Right atrium auricular region (tissue), 2 donors: Measurements from ENCODE around the gene CMKLR1. TPM values are rescaled to one million over a fixed set of nuclear protein-coding genes. Genes with fewer than 3 reads are reported as not detected.

Experiments used
- DNase-seq: peaks from one replicate; pipeline ENCODE4 v3.0.0-alpha.2; 2019; ENCODE audit warnings: low spot score
- H3K27ac ChIP-seq, 2 donors: fragments of 200-600 bp; sonication (generic); 1 replicate in 1 of 2; 2 replicates in 1 of 2; pipeline ENCODE4 v1.5.1; 2016 to 2019
- H3K27me3 ChIP-seq, 2 donors: fragments of 200-600 bp; sonication (generic); one replicate each; pipeline versions ENCODE4 v1.5.1 to v1.6.0; 2017 to 2019
- H3K36me3 ChIP-seq: fragments of 200-600 bp; sonication (generic); one replicate; pipeline ENCODE4 v1.5.1; 2016
- H3K4me1 ChIP-seq, 2 donors: fragments of 200-600 bp; sonication (generic); one replicate each; pipeline versions ENCODE4 v1.5.1 to v1.6.0; 2017 to 2019
- H3K4me3 ChIP-seq, 2 donors: fragments of 200-600 bp; sonication (generic); 1 replicate in 1 of 2; 2 replicates in 1 of 2; pipeline ENCODE4 v1.5.1; 2017 to 2019; ENCODE audit warnings: mild to moderate bottlenecking in 1 of 2, moderate library complexity in 1 of 2
- H3K9me3 ChIP-seq, 2 donors: fragments of 200-600 bp; sonication (generic); one replicate each; pipeline ENCODE4 v1.5.1; 2019
- CTCF ChIP-seq, 2 donors: fragments of 200-600 bp; sonication (generic); IDR thresholded peaks; one replicate each; pipeline ENCODE4 v1.5.1; 2019; ENCODE audit warnings: antibody characterized with exemption in 2 of 2
- total RNA-seq, 2 donors: library from RNA; depleted of rRNA; stranded (reverse); fragments of >200 nt; gene quantifications; one replicate each; pipeline ENCODE4 v1.1.0, GENCODE V29; 2016

The CMKLR1 gene
- total RNA-seq, 2 donors from 2014 or later, result 6.2 to 11.0 TPM

DNA sequence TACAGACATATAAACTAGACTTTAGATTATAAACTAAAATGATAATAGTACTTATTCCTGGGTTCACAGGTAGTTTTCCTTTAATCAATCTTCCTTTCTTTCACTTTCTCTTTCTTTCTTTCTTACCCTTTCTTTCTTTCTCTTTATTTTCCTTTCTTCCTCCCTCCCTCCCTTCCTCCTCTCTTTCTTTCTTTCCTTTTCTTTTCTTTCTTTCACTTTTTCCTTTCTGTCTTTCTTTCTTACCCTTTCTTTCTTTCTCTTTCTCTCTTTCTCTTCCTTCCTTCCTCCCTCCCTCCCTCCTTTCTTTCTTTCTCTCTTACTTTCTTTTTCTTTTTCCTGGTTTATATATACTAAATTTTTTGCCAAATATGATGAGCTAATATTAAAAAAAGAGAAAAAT lies 61.5 kb downstream of the CMKLR1 start:
- no peak for TF ChIP-seq CTCF (IDR thresholded peaks at IDR 0.05)
- H3K4me1 ChIP-seq, result no peaks in the 10 kb centered on the region
- no peak for DNase-seq
- H3K4me3 ChIP-seq, result no peak overlapping the region
- H3K27ac ChIP-seq, result no peak overlapping the region
- no peaks in the 10 kb centered on the region for H3K36me3 ChIP-seq
- no peaks in the 10 kb centered on the region for H3K27me3 ChIP-seq
- H3K9me3 ChIP-seq, result peaks cover 0 to 6% of the 10 kb centered on the region in 2 donors

DNA sequence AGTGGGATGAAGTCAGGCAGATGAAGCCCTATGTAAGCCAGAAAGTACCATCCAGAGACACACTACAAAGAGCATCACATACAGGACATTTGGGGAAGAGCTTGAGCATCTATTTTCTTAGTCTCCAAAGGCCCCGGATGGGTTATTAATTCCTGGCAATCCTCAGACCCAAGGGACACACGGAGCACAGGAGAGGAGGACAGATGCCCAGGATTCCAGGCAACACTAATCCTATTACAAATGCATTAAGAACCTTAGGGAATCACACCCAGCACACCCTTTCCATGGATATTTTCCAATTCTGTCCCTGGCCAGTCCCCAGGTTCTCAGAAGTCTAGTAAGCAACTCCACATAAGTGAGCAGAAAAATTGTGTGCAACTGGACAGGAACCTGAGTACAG lies 65.9 kb downstream of the CMKLR1 start:
- no peak for DNase-seq
- peaks cover 0 to 6% of the 10 kb centered on the region in 2 donors for H3K9me3 ChIP-seq
- no peak overlapping the region for H3K27ac ChIP-seq
- H3K4me1 ChIP-seq, result no peaks in the 10 kb centered on the region
- no peaks in the 10 kb centered on the region for H3K27me3 ChIP-seq
- TF ChIP-seq CTCF (IDR thresholded peaks at IDR 0.05), result no peak
- no peaks in the 10 kb centered on the region for H3K36me3 ChIP-seq
- H3K4me3 ChIP-seq, result no peak overlapping the region

- H3K4me3 ChIP-seq, result no peak overlapping the region
- H3K4me1 ChIP-seq, result no peaks in the 10 kb centered on the region
- TF ChIP-seq CTCF (IDR thresholded peaks at IDR 0.05), result no peak
- H3K9me3 ChIP-seq, result peaks cover 0 to 6% of the 10 kb centered on the region in 2 donors
- H3K27me3 ChIP-seq, result no peaks in the 10 kb centered on the region
- no peaks in the 10 kb centered on the region for H3K36me3 ChIP-seq
- DNase-seq, result no peak
- H3K27ac ChIP-seq, result no peak overlapping the region
Measured at GRCh38 chr12:108271951-108272872, 66.9 kb downstream of the CMKLR1 start.

GRCh38 chr12:108270849-108271143 lies 68.3 kb downstream of the CMKLR1 start:
- Histone ChIP-seq H3K4me1 (no peaks in the 10 kb centered on the region), H3K36me3 (no peaks in the 10 kb centered on the region), H3K27me3 (no peaks in the 10 kb centered on the region), H3K9me3 (peaks cover 0 to 6% of the 10 kb centered on the region in 2 donors), H3K27ac (no peak overlapping the region), H3K4me3 (no peak overlapping the region)
- DNase-seq, result no peak
- no peak for TF ChIP-seq CTCF (IDR thresholded peaks at IDR 0.05)

DNA sequence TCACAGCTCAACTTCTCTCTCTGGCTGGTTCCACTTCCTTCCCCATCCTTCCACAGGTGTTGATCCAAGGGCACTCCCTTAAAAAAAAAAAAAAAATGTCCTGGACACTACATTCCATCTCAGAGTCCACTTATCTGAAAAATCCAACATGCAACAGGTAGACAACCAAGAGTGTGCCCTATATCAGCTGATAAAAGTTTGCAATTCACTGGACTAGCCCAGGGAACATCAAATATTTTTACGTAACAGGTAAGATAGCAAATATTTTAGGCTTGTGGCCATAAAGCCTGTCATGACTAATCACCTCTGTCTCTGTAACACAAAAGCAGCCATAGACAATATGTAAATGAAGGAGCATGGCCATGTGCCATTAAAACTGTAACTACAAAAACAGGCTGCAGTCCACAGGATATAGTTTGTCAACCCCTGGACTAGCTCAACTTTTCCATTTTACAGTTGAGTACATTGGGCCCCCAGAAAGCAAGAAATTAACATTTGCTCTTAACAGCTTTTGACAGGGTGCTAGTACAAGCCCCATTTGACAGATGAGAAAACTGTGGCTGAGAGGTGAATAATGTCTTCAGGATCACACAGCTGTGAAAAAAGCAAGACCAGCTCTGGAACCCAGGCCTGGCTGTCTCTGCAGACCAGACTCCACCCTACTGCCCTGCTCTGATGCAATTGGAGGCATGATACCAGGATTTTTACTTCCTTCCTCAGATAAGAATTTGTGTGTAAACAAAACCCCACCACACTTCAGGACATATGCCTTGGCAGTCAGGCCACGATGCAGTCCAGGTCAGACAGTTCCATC lies 68.9 kb downstream of the CMKLR1 start:
- no peak for DNase-seq
- no peak for TF ChIP-seq CTCF (IDR thresholded peaks at IDR 0.05)
- peaks cover 0 to 6% of the 10 kb centered on the region in 2 donors for H3K9me3 ChIP-seq
- no peaks in the 10 kb centered on the region for H3K36me3 ChIP-seq
- H3K4me1 ChIP-seq, result no peaks in the 10 kb centered on the region
- no peak overlapping the region for H3K27ac ChIP-seq
- no peaks in the 10 kb centered on the region for H3K27me3 ChIP-seq
- H3K4me3 ChIP-seq, result no peak overlapping the region
